ENCODE data around the gene FAM72D.
"Not testable (repeated sequence)": the region's sequence is repeated elsewhere in the genome, so short reads cannot be mapped to it uniquely, and the experiment has no call there.

The FAM72D gene

DNA sequence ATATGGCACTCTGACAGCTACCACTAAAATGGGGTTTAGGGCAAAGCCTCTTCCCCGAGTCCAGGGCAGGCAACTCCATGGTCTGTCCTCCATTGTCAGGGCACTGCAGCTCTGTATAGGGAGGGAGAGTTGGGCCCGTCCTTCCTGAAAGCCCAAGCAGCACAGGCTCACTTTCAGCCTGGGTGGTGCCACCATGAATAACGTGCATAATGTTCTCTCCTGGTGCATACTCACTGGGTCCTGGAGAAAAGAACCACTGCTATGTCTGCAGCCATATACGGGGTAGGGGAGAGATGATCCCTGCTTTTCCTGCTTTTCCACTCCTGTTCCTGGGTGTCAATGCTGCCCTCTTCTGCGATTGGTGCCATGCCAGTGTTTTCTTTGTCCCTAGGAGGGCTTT lies 60.1 kb downstream of the FAM72D start:
- not testable (repeated sequence) for DNase-seq

DNA sequence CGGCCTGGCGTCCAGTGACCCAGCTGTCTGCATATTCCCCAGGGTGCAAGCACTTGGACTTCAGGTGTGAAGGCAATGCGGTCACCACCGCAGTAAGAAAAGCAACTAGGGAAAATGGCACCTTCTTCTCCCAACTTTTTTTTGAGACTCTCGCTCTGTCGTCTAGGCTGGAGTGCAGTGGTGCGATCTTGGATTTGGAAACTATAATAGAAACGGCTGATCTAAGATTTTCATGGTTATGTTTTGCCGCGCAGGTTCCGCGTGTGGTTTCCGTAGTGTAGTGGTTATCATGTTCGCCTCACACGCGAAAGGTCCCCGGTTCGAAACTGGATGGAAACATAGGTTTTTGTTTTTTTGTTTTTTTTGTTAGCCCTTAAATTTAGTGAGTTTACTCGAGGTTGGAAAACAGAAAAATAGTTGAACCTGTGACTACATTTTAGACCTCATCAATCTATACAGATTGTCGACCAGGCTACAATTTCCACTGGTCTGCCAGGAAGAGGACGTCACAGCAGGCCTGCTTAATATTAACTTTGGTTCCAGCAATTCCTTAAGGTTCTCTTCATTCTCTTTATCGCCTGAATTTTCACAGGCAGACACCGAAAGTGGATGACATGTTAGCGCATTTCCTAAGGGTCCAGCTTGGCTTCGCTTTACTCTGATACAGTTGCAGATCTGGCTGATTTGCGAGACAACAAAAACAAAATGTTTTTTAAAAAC lies 61.3 kb downstream of the FAM72D start:
- DNase-seq, result peak; percentile 65

DNA sequence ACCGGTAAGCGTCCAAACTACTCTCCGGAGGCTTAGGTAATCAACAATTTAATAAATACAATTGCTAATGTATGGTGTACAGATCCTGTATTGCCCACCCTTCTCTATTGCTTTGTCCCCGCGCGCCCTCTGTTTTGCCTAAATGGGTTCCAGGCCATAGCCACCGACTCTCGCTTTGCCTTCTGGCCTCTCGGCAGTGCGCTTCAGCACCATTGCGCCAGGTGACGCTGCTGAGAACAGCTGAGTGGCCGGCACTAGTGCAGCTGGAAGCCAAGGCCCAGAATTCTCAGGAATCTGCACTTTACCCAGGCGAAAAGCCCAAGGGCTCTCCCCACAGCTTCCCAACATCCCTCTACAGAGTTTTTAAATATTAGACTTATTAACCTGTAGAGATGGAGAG lies 61.9 kb downstream of the FAM72D start:
- not testable (repeated sequence) for DNase-seq

DNA sequence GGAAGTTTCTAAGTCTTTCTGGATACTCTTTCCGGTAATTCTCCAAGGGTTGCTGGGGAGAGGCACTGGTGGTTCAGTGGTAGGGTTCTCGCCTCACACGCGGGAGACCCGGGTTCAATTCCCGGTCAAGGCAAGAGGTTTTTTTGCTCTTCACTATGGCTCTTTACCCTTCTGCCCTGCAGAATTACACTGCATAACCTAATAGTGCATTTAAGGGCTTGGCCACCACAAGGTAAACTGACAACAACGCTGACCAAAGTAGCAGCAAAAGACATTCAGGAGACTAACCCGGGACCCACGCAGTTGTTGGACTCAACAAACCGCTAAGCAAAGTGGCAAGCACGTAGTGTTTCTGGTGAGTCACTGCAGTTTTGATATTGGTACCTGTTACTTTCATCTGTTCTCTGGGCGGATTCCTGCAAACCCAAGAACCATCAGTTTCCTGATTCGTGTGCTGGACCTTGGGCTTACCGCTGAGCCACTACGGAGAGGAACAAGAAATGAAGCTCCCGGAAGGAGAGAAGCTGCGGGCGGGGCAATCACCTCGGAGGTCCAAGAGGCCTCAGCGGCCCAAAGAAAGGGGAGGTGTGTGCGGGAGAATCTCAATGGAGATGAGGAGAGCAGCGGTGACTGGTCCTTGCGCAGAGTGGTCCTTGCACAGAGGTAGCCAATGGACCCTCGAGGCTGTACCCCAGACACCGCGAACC lies 65.4 kb downstream of the FAM72D start:
- not testable (repeated sequence) for DNase-seq

Data from NCI-H1694 (cell line).